ENCODE measurements around the gene LEMD3.
A peak's percentile ranks its signal among the peaks of the same experiment; 100 is the strongest.

Gene LEMD3

GRCh38 chr12:65275627-65276026, 106.2 kb downstream of the LEMD3 start:
- DNase-seq (ENCODE audit: extremely low spot score): no peak
- CTCF ChIA-PET: no interaction called here
- POLR2A ChIA-PET: no interaction called here
- TF ChIP-seq FOXA1 (IDR thresholded peaks at IDR 0.05) (no peak), FOXM1 (IDR thresholded peaks at IDR 0.05; ENCODE audit: borderline replicate concordance) (no peak), BHLHE40 (IDR thresholded peaks at IDR 0.05; ENCODE audit: borderline replicate concordance) (no peak), TARDBP (IDR thresholded peaks at IDR 0.05) (no peak), ELF4 (IDR thresholded peaks at IDR 0.05) (no peak), ZNF384 (IDR thresholded peaks at IDR 0.05) (no peak), L3MBTL2 (conservative IDR thresholded peaks at IDR 0.05) (no peak), ARNT (IDR thresholded peaks at IDR 0.05) (no peak)

GRCh38 chr12:65276916-65277530, 107.6 kb downstream of the LEMD3 start:
- no peak for DNase-seq (ENCODE audit: extremely low spot score)
- ChIA-PET POLR2A (no interaction called here), CTCF (interaction anchor here (0.6 kb wide), 1 partner anchor 110 kb away, joined by 3 read pairs; no protein-coding TSS in a partner anchor)
- TF ChIP-seq ARNT (IDR thresholded peaks at IDR 0.05) (no peak), FOXM1 (IDR thresholded peaks at IDR 0.05; ENCODE audit: borderline replicate concordance) (no peak), FOXA1 (IDR thresholded peaks at IDR 0.05) (no peak), HDGF (IDR thresholded peaks at IDR 0.05; ENCODE audit: borderline replicate concordance) (no peak), ZNF384 (IDR thresholded peaks at IDR 0.05) (no peak), TARDBP (IDR thresholded peaks at IDR 0.05) (no peak), SP1 (IDR thresholded peaks at IDR 0.05) (no peak), NFRKB (IDR thresholded peaks at IDR 0.05) (no peak), FOXK2 (IDR thresholded peaks at IDR 0.05) (no peak), LEF1 (IDR thresholded peaks at IDR 0.05; ENCODE audit: borderline replicate concordance) (no peak), BHLHE40 (IDR thresholded peaks at IDR 0.05; ENCODE audit: borderline replicate concordance) (no peak), SUZ12 (IDR thresholded peaks at IDR 0.05) (no peak), PKNOX1 (IDR thresholded peaks at IDR 0.05) (no peak)

GRCh38 chr12:65277994-65278575, 108.7 kb downstream of the LEMD3 start:
- POLR2A ChIA-PET: no interaction called here
- CTCF ChIA-PET: no interaction called here
- TF ChIP-seq SP1 (IDR thresholded peaks at IDR 0.05) (no peak), SUZ12 (IDR thresholded peaks at IDR 0.05) (no peak), FOXM1 (IDR thresholded peaks at IDR 0.05; ENCODE audit: borderline replicate concordance) (no peak), LEF1 (IDR thresholded peaks at IDR 0.05; ENCODE audit: borderline replicate concordance) (no peak), L3MBTL2 (conservative IDR thresholded peaks at IDR 0.05) (no peak), ELF4 (IDR thresholded peaks at IDR 0.05) (no peak), ZNF384 (IDR thresholded peaks at IDR 0.05) (no peak), PKNOX1 (IDR thresholded peaks at IDR 0.05) (no peak), FOXK2 (IDR thresholded peaks at IDR 0.05) (no peak), HDGF (IDR thresholded peaks at IDR 0.05; ENCODE audit: borderline replicate concordance) (no peak), TARDBP (IDR thresholded peaks at IDR 0.05) (no peak), ARNT (IDR thresholded peaks at IDR 0.05) (no peak), CTBP1 (IDR thresholded peaks at IDR 0.05; ENCODE audit: borderline replicate concordance) (no peak), NFRKB (IDR thresholded peaks at IDR 0.05) (no peak), FOXA1 (IDR thresholded peaks at IDR 0.05) (no peak), BHLHE40 (IDR thresholded peaks at IDR 0.05; ENCODE audit: borderline replicate concordance) (no peak)
- no peak for DNase-seq (ENCODE audit: extremely low spot score)

- ChIA-PET CTCF (no interaction called here), POLR2A (no interaction called here)
- peak; percentile 75 for DNase-seq (ENCODE audit: extremely low spot score)
- TF ChIP-seq L3MBTL2 (conservative IDR thresholded peaks at IDR 0.05): peak; percentile 71
- 0 out of 2 replicates have a peak, but pooled peaks have one; percentile 20 for TF ChIP-seq PKNOX1 (IDR thresholded peaks at IDR 0.05)
- no peak for TF ChIP-seq FOXK2 (IDR thresholded peaks at IDR 0.05)
Observed at GRCh38 chr12:65278576-65279368, 109.4 kb downstream of the LEMD3 start, which contains the start of gene MSRB3. Gene MSRB3, plus strand, starts transcription at chr12:65278683. Its CDS starts 29,897 bp downstream, at chr12:65308580.

GRCh38 chr12:65279369-65280112, 110.2 kb downstream of the LEMD3 start:
- ChIA-PET POLR2A (no interaction called here), CTCF (no interaction called here)
- DNase-seq (ENCODE audit: extremely low spot score): no peak
- TF ChIP-seq LEF1 (IDR thresholded peaks at IDR 0.05; ENCODE audit: borderline replicate concordance): no peak
- no peak for TF ChIP-seq ZNF384 (IDR thresholded peaks at IDR 0.05)
- TF ChIP-seq HDGF (IDR thresholded peaks at IDR 0.05; ENCODE audit: borderline replicate concordance): no peak
- no peak for TF ChIP-seq PKNOX1 (IDR thresholded peaks at IDR 0.05)
- TF ChIP-seq ARNT (IDR thresholded peaks at IDR 0.05): no peak
- no peak for TF ChIP-seq SP1 (IDR thresholded peaks at IDR 0.05)
- TF ChIP-seq CTBP1 (IDR thresholded peaks at IDR 0.05; ENCODE audit: borderline replicate concordance): no peak
- TF ChIP-seq L3MBTL2 (conservative IDR thresholded peaks at IDR 0.05): no peak
- TF ChIP-seq ELF4 (IDR thresholded peaks at IDR 0.05): no peak
- no peak for TF ChIP-seq NFRKB (IDR thresholded peaks at IDR 0.05)
- TF ChIP-seq TARDBP (IDR thresholded peaks at IDR 0.05): no peak
- no peak for TF ChIP-seq FOXK2 (IDR thresholded peaks at IDR 0.05)
- TF ChIP-seq FOXA1 (IDR thresholded peaks at IDR 0.05): no peak
- no peak for TF ChIP-seq FOXM1 (IDR thresholded peaks at IDR 0.05; ENCODE audit: borderline replicate concordance)
